H9 (cell line): Measurements from ENCODE around the gene DOC2B. TPM values are rescaled to one million over a fixed set of nuclear protein-coding genes. Genes with fewer than 3 reads are reported as not detected.

Experiments used
- DNase-seq: peaks from one replicate; pipeline ENCODE4 v3.0.0-alpha.2; 2017
- H2AFZ ChIP-seq: one replicate; pipeline ENCODE4 v1.6.1; 2013; ENCODE audit warnings: mild to moderate bottlenecking, low read length, control low read depth, moderate library complexity
- H2AK5ac ChIP-seq: 2 replicates; pipeline ENCODE4 v1.6.1; 2013; ENCODE audit warnings: low read length, control low read depth, mixed read lengths; ENCODE audit not compliant: insufficient read length
- H2BK120ac ChIP-seq: one replicate; pipeline ENCODE4 v1.6.1; 2013; ENCODE audit warnings: low read depth, mild to moderate bottlenecking, low read length, control low read depth, inconsistent platforms; ENCODE audit not compliant: poor library complexity, severe bottlenecking
- H2BK12ac ChIP-seq: 2 replicates; pipeline ENCODE4 v1.6.1; 2013; ENCODE audit warnings: low read length, control low read depth, mixed read lengths, low read depth; ENCODE audit not compliant: insufficient read length
- H2BK15ac ChIP-seq: 2 replicates; pipeline ENCODE4 v1.6.1; 2013; ENCODE audit warnings: low read depth, low read length, control low read depth
- H2BK20ac ChIP-seq: one replicate; pipeline ENCODE4 v1.6.1; 2013; ENCODE audit warnings: low read depth, mild to moderate bottlenecking, low read length, control low read depth, inconsistent platforms; ENCODE audit not compliant: poor library complexity, severe bottlenecking
- H2BK5ac ChIP-seq: 2 replicates; pipeline ENCODE4 v1.6.1; 2013; ENCODE audit warnings: low read length, control low read depth, mixed read lengths; ENCODE audit not compliant: insufficient read length
- H3K14ac ChIP-seq: 2 replicates; pipeline ENCODE4 v1.6.1; 2013; ENCODE audit warnings: low read length, control low read depth; ENCODE audit not compliant: insufficient read depth
- H3K18ac ChIP-seq: 2 replicates; pipeline ENCODE4 v1.6.1; 2013; ENCODE audit warnings: low read depth, mild to moderate bottlenecking, mixed read lengths, low read length, control low read depth; ENCODE audit not compliant: insufficient read length
- H3K23ac ChIP-seq: 2 replicates; pipeline ENCODE4 v1.6.1; 2013; ENCODE audit warnings: low read length, control low read depth, mixed read lengths, low read depth; ENCODE audit not compliant: insufficient read length
- H3K23me2 ChIP-seq: 2 replicates; pipeline ENCODE4 v1.6.1; 2013; ENCODE audit warnings: low read depth, mild to moderate bottlenecking, mixed read lengths, low read length, control low read depth; ENCODE audit not compliant: insufficient read length, poor library complexity, severe bottlenecking
- H3K27ac ChIP-seq: 2 replicates; pipeline ENCODE4 v1.5.1; 2013; ENCODE audit warnings: low read length, control low read depth, mixed read lengths, low read depth; ENCODE audit not compliant: insufficient read length
- H3K27me3 ChIP-seq: 2 replicates; pipeline ENCODE4 v1.6.1; 2013; ENCODE audit warnings: low read length, control low read depth, inconsistent platforms; ENCODE audit not compliant: insufficient read depth
- H3K4ac ChIP-seq: 2 replicates; pipeline ENCODE4 v1.6.1; 2013; ENCODE audit warnings: low read depth, mild to moderate bottlenecking, control low read depth, inconsistent platforms, low read length, moderate library complexity
- H3K4me1 ChIP-seq: 2 replicates; pipeline ENCODE4 v1.6.1; 2013; ENCODE audit warnings: low read length, control low read depth, inconsistent platforms; ENCODE audit not compliant: insufficient read depth
- H3K4me2 ChIP-seq: 2 replicates; pipeline ENCODE4 v1.6.1; 2013; ENCODE audit warnings: low read length, control low read depth, mixed read lengths; ENCODE audit not compliant: insufficient read length, insufficient read depth
- H3K56ac ChIP-seq: 2 replicates; pipeline ENCODE4 v1.6.1; 2013; ENCODE audit warnings: low read depth, mild to moderate bottlenecking, mixed read lengths, low read length, control low read depth; ENCODE audit not compliant: insufficient read length
- H3K79me1 ChIP-seq: 2 replicates; pipeline ENCODE4 v1.6.1; 2013; ENCODE audit warnings: low read depth, mild to moderate bottlenecking, moderate library complexity, low read length, control low read depth, inconsistent platforms; ENCODE audit not compliant: insufficient read depth, poor library complexity, severe bottlenecking
- H3K79me2 ChIP-seq: 2 replicates; pipeline ENCODE4 v1.6.1; 2013; ENCODE audit warnings: low read length, control low read depth, inconsistent platforms; ENCODE audit not compliant: insufficient read depth
- H3K9ac ChIP-seq: 2 replicates; pipeline ENCODE4 v1.6.1; 2013; ENCODE audit warnings: low read length, control low read depth, mixed read lengths; ENCODE audit not compliant: insufficient read length; ENCODE audit errors: extremely low read depth
- H3K9me3 ChIP-seq: one replicate; pipeline ENCODE4 v1.6.1; 2013; ENCODE audit warnings: low read depth, low read length, inconsistent platforms; ENCODE audit not compliant: control insufficient read depth
- H3T11ph ChIP-seq: one replicate; pipeline ENCODE4 v1.6.1; 2013; ENCODE audit warnings: mild to moderate bottlenecking, low read length, control low read depth, inconsistent platforms
- H4K20me1 ChIP-seq: one replicate; pipeline ENCODE4 v1.6.1; 2013; ENCODE audit not compliant: control insufficient read depth, insufficient read length, insufficient read depth
- H4K5ac ChIP-seq: 2 replicates; pipeline ENCODE4 v1.6.1; 2013; ENCODE audit warnings: low read depth, mild to moderate bottlenecking, mixed read lengths, low read length, control low read depth; ENCODE audit not compliant: insufficient read length
- H4K8ac ChIP-seq: replicated peaks from 2 replicates; pipeline ENCODE4 v1.6.1; 2013; ENCODE audit warnings: low read length, control low read depth, mixed read lengths, low read depth; ENCODE audit not compliant: insufficient read length
- H4K91ac ChIP-seq: 2 replicates; pipeline ENCODE4 v1.6.1; 2013; ENCODE audit warnings: low read depth, mild to moderate bottlenecking, moderate library complexity, mixed read lengths, low read length, control low read depth; ENCODE audit not compliant: insufficient read length
- H3K27ac Mint-ChIP-seq, 3 experiments: 2 replicates in 2 of 3; 3 replicates in 1 of 3; pipeline ENCODE4 v1.8.0; 2020 to 2021; ENCODE audit warnings: mixed read lengths in 3 of 3, mild to moderate bottlenecking in 1 of 3, moderate library complexity in 1 of 3
- H3K27me3 Mint-ChIP-seq: 2 replicates; pipeline ENCODE4 v1.8.0; 2021; ENCODE audit warnings: low read depth, mild to moderate bottlenecking, moderate library complexity, mixed read lengths
- H3K36me3 Mint-ChIP-seq, 3 experiments: 2 replicates in 2 of 3; 3 replicates in 1 of 3; pipeline ENCODE4 v1.8.0; 2020 to 2021; ENCODE audit warnings: low read depth in 3 of 3, mixed read lengths in 3 of 3; ENCODE audit not compliant: insufficient read depth in 1 of 3
- H3K4me1 Mint-ChIP-seq, 2 experiments: 2 replicates each; pipeline ENCODE4 v1.8.0; 2020; ENCODE audit warnings: mixed read lengths in 2 of 2
- H3K4me3 Mint-ChIP-seq, 2 experiments: 2 replicates in 1 of 2; 3 replicates in 1 of 2; pipeline ENCODE4 v1.8.0; 2020 to 2021; ENCODE audit warnings: mild to moderate bottlenecking in 2 of 2, mixed read lengths in 2 of 2, moderate library complexity in 1 of 2
- H3K9me3 Mint-ChIP-seq, 2 experiments: 2 replicates in 1 of 2; 3 replicates in 1 of 2; pipeline ENCODE4 v1.8.0; 2020; ENCODE audit warnings: mild to moderate bottlenecking in 2 of 2, mixed read lengths in 2 of 2, moderate library complexity in 1 of 2
- CTCF ChIP-seq: fragments of 200-600 bp; sonication (generic); conservative IDR thresholded peaks from 3 replicates; pipeline ENCODE4 v1.8.0; 2021; ENCODE audit warnings: antibody characterized with exemption, mild to moderate bottlenecking
- WGBS: extraction: QIAGEN DNeasy Blood & Tissue Kit; methylation state at CpG from one replicate; pipeline ENCODE4 v1.1.7; 2013; ENCODE audit warnings: missing lambda C conversion rate, low lambda C conversion rate, mixed read lengths; ENCODE audit not compliant: insufficient read length; ENCODE audit errors: extremely low coverage; 5-methylcytosine and 5-hydroxymethylcytosine counted together
- total RNA-seq: library from RNA; stranded (reverse); gene quantifications from 2 replicates; pipeline ENCODE4 v1.2.1, GENCODE V29; 2021

Gene DOC2B
- total RNA-seq, 1 experiment from 2014 or later = 2.1 TPM

- no peaks in the 10 kb centered on the region for H4K20me1 ChIP-seq
- H3K4me2 ChIP-seq = no peak overlapping the region
- H3K27ac Mint-ChIP-seq = no peak overlapping the region
- no peak overlapping the region for H2BK12ac ChIP-seq
- no peak overlapping the region for H3K27ac ChIP-seq
- no CpG with 5 or more reads among the region's 13 CpGs for WGBS
- no peak overlapping the region for H3K14ac ChIP-seq
- no peak overlapping the region for H3K4me3 Mint-ChIP-seq
- no peak overlapping the region for H3K23ac ChIP-seq
- no peaks in the 10 kb centered on the region for H3K9me3 ChIP-seq
- H4K5ac ChIP-seq = no peak overlapping the region
- no peaks in the 10 kb centered on the region for H3K23me2 ChIP-seq
- no peak overlapping the region for H3K18ac ChIP-seq
- no peaks in the 10 kb centered on the region for H3K36me3 Mint-ChIP-seq
- H3K79me1 ChIP-seq = no peaks in the 10 kb centered on the region
- H3K4ac ChIP-seq = no peak overlapping the region
- H3K9me3 Mint-ChIP-seq = no peaks in the 10 kb centered on the region; a peak in 1 of 5 replicates
- DNase-seq = no peak
- H3K56ac ChIP-seq = no peak overlapping the region
- H2BK120ac ChIP-seq = no peak overlapping the region
- H3K27me3 Mint-ChIP-seq = peaks cover 4% of the 10 kb centered on the region
- no peak overlapping the region for H4K91ac ChIP-seq
- H2BK20ac ChIP-seq = no peak overlapping the region
- no peaks in the 10 kb centered on the region for H3K4me1 ChIP-seq
- no peak overlapping the region for H3K9ac ChIP-seq
- no peaks in the 10 kb centered on the region for H3K79me2 ChIP-seq
- no peak overlapping the region for H2AK5ac ChIP-seq
- H4K8ac ChIP-seq = no peak overlapping the region
- H3K4me1 Mint-ChIP-seq = no peaks in the 10 kb centered on the region
- H3T11ph ChIP-seq = no peak overlapping the region
- TF ChIP-seq CTCF = no peak
- no peak overlapping the region for H2BK5ac ChIP-seq
- no peaks in the 10 kb centered on the region for H3K27me3 ChIP-seq
- H2BK15ac ChIP-seq = no peak overlapping the region
- no peak overlapping the region for H2AFZ ChIP-seq
These were observed 9.6 kb downstream of the DOC2B start for GRCh38 chr17:171871-172270.
